ENCODE measurements around the gene CUX1.

CUX1 gene

DNA sequence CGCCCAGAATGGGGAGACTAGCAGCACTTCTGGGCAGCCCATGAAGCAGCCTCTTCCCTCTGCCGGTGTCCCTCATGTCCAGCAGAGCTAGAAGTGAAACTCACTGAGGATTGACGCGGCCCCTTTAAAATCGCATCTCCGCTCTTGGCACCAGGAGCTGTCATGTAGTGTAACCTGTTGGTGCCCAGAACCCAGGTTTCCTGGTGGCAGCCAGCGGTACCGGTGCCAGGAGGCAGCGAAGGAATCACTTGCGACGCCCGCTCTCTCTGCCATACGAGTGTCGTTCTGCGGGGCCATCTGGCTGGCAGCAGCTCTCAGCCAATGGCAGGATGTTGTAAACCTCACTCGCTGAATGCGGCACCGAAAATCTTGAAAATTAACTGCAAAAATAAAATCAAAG is 82.7 kb downstream of the CUX1 start:
- no peak for DNase-seq

DNA sequence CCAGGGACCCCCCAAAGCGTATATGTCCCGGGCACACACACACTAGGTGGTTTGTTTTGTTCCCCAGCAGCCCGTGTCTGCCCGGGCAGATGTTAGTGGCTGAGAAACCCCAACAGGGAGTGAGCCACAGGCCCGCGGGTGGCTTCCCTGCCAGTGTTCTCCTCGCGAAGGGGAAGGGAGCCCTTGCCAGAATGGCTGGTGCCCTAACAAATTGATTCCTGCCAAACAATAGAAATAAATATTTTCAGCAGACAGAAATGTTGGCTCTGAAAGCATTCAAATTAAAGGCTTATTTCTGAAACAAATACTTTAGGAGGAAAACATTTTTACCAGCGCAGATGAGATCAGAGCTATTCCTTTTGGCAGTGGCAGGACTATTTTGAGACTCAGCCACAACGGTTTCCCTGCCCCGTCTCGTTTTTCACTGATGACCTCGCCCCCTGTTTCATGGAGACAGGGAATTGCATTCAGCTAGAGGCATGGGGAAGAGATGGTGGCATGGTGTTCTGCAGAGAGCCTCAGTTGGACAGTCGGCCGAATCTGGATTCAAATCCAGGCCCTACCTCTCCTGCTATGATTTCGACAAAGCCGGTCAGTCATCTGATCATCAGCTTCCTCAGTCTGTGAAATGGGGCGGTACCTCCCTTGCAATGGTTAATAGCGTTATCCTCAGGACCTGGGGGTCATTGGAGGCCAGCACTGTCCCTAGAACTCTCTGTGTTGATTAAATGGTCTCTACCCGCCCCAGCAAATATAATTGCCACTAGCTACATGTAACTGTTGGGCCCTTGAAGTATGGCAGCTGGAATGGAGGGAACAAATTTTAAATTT is 84.5 kb downstream of the CUX1 start:
- DNase-seq = no peak

DNA sequence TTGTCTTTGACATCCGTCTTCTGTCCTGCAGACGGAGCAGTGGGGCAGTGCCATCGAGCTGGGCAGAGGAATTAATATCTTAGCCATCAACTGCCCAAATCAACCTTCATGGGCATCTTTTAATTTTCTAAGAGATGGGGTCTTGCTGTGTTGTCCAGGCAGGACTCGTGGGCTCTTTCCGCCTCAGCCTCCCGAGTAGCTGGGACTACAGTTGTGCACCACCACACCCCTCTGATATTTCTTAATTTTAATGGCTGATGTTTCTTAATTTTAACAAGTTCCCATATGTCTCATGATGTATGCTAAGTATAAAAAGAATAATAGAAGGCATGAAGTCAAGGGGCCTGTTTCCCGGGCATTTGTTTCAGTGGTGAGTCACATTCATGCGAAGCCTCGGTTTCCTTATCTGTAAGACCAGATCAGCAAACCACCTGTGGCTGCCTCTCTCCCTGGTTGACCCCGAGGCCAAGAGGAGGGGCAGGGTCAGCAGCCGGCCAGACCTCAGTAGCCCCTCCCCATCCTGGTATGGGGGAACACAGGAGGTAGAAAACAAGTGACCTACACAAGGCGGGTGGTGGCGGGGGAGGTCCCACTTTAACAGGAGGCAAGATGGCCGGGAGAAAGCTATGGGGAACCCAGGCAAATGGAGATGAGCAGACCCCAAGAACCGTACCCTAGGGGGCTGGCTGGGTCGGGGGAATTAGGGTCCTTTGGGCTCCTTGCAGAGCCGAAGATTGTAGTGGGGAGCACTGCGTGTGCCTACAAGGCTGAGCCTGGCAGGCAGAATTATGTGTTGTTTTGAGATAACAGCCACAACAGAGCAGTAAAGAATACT is 85.5 kb downstream of the CUX1 start:
- DNase-seq = no peak

DNA sequence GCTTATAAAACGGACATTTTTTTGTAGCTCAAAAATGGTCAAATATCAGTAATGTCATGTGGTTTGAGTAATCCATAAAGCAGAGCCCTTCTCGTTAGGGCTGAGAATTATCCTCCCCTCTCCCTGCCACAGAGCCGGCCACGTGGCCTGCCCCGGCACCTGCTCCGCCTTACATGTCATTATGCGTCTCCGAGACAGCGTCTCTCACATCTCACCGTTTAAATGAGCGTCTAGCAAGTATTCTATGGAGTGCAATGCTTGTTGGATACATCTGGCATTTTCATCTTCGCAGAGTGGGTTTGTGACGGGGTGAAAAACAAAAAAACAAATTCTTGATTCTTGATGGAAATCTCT is 86.1 kb downstream of the CUX1 start:
- DNase-seq = no peak

DNA sequence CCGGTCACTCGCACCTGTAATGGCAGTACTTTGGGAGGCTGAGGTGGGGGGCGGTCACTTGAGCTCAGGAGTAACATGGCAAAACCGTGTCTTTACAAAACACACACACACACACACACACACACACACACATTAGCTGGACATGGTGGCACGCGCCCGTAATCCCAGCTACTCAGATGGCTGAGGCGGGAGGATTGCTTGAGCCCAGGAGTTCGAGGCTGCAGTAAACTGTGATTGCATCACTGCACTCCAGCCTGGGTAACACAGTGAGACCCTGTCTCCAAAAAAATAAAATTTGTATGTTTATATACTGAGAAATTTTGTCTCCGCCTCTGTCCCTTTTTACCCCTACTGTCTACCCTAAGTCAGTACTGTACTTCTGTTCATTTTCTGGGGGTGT is 86.6 kb downstream of the CUX1 start:
- no peak for DNase-seq

DNA sequence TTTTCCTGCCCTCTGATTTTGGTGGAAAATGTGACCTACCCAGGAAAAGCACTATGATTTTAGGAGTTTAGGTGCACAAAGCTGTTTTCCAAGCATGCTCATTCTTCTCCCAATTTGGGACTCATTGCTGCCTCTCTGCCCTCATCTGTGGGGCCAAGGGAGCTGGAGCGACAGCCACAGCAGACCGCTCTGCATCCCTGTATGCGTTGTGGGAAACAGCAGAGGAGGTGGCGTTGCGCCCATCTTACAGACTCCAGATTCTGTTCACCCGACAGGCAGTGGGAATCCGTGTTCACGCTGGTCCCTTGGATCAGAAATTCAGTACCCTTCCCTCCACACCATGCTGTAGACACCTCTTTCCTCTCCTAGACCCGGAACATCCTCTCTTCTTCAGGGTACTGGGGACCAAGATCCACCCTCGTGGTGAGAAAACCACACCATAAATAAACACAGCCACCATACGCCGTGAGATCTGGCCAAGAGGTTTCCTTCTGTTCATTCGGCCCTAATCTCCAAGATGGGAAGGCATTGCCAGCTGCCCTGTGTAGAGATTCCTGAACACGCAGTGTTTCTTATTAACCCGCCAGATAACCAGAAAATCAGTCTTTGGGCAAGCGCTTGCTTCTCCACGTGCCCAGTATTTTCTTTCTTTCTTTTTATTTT is 87.9 kb downstream of the CUX1 start:
- DNase-seq = no peak

DNA sequence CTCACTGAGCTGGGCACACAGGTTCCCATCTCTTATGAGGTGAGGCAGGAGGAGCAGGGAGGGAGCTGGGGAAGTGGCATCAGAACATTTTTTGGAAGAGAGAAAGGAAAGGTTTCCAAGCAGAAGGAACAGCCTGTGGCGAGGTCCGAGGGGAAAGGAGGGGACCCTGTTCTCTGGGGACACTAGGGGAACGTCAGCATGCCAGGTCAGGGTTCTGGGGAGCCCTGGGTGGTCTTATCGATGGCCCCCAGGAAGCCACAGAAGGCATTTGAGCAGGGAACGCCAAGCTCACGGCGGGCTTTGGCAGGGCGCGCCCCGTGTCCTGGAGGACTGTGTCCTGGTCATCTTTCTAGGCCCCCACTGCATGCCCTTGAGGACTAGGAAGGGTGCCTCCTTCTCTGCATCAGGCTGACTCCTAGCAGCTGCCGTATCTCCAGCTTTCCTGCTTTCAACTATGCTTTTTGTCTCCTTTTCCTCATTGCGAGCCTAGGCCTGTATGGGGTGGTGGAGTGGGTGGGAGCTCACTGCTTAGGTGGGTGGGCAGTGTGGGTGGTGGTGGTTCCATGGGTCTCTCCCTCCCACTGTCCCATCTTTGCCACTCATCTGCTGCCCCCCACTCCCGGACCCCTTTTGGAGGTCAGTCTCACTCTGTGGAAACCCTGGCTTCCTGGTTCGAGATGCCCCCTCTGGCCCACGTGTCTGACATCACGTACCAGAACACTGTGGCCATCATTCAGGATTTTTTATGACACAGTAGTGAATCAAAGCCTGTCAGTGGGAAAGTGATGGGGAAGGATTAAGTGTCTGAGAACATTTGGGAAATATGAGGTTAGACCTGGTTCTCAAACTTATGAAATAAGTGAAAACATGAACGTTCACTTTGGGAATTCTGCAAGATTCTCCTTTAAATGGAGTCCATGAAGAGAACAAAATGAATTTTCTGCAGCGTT is 89.1 kb downstream of the CUX1 start:
- no peak for DNase-seq

DNA sequence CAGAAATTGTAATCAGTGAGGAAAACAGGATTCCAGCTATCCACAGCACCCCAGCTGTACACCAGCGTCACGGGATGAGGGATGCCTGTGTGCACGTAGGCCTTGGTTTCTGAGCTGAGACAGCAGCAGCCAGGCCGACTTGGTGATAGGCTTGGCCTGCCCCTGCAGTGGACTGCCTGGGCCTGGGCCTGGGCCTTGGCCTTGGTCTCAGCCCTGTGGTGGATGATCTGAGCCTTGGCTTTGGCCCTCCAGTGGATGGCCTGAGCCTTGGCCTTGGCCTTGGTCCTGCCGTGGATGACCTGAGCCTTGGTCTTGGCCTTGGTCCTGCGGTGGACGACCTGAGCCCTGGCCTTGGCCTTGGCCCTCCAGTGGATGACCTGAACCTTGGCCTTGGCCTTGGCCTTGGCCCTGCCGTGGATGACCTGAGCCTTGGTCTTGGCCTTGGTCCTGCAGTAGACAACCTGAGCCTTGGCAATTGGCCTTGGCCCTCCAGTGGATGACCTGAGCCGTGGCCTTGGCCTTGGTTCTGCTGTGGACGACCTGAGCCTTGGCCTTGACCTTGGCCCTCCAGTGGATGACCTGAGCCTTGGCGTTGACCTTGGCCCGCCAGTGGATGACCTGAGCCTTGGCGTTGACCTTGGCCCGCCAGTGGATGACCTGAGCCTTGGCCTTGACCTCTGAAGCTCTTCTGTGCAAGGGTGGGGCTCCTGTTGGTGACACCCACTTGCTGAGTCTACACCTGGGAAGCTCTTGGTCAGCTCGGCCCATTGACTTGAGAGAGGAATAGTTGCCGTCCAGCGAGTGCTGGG is 93.8 kb downstream of the CUX1 start:
- DNase-seq = no peak

DNA sequence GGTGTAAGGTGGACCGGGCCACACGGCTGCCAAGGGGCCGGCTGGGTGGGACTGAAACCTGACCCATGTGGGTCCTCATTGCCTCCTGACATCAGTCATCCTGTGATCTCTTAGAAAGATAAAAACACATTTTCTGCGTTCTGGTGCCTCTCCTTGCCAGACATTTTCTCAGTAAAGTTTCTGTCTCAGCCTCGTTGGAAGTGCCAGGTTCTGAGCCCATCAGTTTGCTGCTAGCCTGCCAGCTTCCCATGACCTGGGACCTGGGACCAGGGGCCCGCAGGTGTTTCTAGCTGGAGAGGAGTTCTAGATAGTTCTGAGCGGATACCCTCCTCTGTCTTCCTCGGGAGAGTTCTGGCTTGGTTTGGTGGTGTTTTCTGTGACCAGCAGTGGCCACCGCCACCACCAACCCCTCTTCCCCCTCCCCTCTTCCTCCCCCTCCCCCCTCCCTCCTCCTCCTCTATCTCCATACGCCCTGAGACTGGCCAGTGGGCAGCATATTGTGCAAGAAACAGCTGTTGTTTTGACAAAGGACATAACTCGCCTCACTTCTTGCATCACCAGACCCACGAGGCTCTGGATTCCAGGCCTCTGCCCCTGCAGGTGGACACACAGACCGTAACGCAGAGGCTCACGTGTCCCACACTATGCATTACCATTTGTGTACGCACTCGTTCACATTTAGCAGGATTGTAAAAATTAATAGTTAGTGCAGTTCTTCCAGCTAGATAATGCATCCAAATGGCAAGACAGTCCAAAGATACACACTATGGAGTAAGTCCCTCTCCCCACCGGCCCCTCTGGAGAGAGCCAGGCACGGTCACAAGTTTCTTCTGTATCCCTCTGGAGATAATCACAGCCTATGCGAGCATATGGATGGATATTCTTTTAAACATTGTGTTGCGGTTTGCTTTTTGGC is 94.6 kb downstream of the CUX1 start:
- DNase-seq = no peak

DNA sequence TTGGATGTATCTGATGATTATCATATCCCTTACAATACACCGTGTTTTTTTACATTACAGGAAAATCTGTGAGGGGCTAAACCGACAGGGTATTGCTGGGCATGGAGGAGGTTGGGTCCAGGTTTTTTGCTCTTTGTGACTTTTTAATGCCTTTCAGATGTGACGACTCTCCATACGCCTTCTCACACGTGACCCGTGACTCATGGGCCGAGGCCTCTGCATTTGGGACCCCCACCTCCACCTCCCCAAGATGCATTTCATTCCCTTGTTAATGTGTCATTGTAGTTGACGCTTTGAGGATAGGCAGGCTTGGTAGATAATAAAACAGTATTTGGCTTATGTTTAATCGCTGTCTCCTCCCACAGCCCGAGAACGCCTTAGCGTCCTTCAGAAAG is 95.3 kb downstream of the CUX1 start:
- no peak for DNase-seq

DNA sequence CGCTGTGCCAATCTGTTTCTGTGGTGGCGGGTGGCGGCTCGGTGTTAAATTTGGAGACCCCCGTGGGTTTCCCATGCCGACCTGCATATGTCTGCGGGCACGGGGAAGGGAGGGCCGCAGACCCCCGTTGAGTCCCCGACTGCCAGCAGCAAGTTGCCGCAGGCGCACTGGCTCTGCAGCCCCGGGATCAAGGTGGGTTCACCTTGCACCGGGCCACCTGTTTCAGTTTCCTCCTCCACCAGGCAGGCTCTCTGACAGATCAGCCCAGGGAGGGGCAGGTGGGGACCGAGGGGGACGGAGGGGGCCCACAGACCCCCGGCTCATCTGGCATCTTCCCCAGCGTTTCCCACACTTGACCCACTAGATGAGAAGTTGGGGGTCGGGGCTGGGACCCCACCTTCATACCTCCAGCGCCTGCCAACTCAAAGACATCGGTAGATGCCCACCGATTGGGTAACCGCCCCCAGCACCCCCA is 95.9 kb downstream of the CUX1 start:
- no peak for DNase-seq

DNA sequence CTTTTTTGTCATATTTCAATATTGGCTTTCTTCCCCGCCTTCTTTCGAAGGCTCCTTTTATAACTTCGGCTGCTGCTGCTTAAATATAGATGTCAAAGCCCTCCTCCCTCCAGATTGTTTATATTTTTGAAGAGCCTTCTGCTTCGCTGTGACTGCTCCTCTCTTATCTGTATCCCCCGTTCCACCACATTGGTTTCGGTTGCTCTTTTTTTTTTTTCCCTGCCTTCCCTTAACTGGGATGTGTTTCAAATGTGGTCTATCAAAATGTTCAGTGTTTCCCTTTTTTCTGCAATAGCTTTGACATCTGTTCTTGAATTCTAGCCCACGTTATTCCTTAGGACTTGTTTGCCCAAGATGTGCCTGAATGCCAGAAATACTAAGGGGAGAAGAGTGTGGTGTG is 96.4 kb downstream of the CUX1 start:
- DNase-seq = no peak

DNA sequence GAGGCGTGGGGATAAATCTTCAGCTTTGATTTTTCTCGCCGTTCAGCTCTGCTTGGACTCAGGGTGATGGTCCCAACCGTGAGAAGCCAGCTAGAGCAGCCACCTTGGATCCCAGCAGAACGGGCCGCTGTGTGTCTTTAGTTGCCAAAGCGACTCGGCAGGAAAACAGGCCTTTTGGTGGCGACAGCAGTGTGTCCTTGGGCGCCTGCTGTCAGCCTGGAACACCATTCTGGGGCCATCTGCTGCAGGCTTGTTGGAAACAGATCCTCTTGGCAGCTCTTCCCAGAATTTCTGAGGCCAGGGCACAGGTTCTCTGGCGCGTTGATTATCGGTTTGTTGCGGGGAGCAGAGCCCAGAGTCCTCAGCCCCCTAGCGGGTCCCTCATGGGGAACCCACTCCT is 97.6 kb downstream of the CUX1 start:
- no peak for DNase-seq

DNA sequence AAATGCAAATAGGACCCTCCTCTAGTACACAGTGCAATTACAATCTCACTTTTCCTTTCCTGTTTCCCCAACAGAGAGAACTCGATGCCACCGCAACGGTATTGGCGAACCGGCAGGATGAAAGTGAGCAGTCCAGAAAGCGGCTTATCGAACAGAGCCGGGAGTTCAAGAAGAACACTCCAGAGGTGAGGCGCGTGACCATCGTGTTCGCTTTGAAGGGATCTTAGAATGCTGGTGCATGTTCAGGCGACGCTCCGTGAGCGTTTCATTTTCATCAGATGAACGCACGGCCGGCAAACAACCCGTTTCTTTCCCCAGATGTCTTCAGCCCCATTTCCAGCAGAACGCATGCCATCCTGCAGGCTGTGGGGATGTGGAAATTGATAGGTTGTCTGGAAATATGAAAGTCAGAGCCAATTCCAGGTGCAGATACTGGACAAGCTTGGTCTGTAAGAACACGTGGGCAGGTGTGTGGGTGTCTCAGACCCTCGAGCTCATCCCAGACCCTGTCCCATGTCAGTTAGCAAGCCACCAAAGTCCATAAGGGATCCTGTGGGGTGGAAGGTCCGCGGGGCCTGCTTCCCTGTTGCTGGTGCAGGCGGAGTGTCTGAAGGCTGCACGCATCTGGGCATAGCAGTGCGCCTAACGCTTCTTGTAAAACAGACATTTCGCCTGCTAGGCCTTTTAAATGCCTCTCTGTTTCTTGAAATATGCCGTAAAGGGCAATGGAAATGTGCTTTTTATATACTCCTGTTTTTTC is 98.8 kb downstream of the CUX1 start:
- DNase-seq = no peak

DNA sequence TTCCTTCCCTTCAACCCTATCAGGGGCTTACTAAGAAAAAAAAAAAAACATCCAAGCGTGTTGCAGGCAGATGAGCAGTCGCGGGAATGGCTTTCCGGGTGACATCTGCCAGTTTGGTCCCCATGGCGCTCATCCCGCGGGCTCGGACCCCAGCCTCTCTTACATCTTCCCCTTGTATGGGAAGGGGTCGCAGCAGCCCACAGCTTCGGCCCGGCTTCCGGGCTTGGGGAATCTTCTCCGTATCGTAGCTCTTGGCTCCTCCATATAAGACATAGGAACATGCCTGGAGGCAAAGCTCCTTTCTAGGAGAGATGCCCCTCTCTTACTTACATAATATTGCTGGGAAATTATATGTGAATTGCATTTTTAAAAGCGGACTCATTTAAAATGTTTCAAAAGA is 99.5 kb downstream of the CUX1 start:
- DNase-seq = no peak

DNA sequence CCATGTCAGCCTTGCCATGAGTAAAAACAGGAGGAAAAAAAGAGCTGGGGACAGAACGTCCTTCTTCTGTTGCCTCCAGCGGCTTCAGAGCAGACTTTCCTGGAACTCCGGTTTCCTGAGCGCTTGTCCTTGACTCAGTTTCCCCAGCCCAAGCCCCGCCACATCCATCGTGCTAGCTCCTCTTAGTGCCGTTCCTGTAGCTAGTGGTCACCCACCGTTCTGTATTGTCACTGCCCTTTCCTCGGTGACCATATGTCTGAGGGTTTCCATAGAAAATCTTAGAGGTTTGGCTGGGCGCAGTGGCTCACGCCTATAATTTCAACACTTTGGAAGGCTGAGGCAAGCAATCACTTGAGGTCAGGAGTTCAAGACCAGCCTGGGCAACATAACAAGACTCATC is 100.1 kb downstream of the CUX1 start:
- no peak for DNase-seq

DNA sequence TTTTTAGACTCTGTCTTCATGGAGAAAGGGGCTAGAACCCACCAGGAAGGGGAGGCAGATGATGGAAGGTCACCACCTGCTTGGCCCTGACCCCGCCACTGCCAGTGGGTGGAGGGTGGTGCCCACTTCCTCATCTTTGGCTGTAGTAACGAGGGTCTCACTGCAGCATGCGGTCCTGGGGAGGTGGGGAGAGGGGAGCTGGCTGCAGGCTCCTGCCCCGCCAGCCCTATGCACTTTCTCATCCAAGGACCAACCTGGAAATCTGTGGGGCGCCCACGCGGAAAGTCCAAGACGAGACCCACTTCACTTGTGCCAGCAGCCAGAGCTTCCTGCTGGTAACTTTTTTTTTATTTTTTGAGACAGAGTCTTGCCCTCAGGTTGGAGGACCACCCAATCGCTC is 101.0 kb downstream of the CUX1 start:
- no peak for DNase-seq

DNA sequence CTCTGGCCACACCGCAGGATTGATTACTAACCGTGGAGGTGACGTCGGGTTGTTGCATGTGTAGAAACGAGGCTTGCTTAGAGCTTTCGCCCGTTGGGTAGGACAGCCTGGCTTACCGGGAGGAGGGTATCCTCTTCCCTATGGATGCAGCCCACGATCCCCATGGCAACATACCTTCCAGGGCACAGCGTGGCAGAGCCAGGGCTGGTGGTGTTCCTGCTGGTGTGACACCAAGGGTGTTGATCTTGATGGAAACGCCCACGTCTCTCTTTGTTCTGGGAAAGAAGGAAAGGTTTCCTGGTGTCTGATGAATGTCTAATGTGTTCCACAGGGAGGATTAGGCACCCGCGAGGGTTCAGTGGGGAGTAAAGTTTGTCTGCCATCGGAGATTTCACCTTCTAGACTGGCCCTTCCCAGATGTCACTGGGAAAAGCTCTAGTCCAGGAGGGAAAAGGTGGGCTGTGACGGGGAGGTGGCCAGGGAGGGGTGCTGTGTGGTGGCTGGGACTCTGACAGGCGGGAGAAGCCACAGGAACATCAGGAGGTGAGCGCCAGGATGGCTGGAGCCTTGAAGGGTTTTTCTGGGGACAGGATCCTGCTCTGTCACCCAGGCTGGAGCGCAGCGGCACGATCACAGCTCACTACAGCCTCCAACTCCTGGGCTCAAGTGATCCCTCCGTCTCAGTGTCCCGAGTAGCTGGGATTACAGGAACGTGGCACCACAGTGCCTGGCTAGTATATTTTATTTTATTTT is 102.1 kb downstream of the CUX1 start:
- DNase-seq = no peak

DNA sequence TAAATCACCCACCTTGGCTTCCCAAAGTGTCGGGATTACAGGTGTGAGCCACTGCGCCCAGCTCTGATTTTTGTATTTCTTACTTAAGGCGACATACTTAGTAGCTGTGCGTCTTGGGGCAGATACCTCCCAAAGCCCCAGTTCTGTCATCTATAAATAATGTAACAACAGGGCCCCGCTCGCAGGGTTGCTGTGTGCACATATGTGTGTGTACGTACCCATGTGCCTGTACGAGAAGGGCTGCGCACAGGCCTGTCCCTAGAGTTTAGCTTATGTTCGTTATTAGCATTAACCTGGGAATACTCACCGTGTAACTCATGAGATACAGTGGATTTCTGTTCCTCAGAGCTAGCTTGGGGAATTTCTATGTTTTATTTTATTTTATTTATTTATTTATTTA is 103.6 kb downstream of the CUX1 start:
- DNase-seq = no peak

Data from activated naive CD4-positive, alpha-beta T cell treated with anti-CD3 and anti-CD28 coated beads, Interleukin-2, amount 50 U/mL, for 16 hours (primary cell).